Measurements from ENCODE around the gene CHAT. TPM values are rescaled to one million over a fixed set of nuclear protein-coding genes. Genes with fewer than 3 reads are reported as not detected.

CHAT gene
- polyA plus RNA-seq, 2 of the 4 experiments (the other 2 are of a cell fraction) = not detected

DNA sequence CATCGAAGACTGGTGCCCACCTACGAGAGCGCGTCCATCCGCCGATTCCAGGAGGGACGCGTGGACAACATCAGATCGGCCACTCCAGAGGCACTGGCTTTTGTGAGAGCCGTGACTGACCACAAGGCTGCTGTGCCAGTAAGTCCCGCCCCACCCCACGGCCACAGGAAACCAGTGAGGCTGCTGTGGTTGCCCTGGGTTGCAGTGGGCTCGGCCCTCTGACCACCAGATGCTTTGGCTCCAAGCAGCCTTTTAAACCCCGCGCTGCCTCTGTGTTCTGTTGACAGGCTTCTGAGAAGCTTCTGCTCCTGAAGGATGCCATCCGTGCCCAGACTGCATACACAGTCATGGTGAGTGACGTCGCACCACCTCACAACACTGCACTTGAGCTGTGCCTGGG, 41.3 kb downstream of the CHAT start:
- peaks cover 11% of the 10 kb centered on the region; the same call in 1 of the 3 replicates for H3K9me3 ChIP-seq
- no peak overlapping the region for H3K4me3 ChIP-seq
- ChIA-PET CTCF (no interaction called here), POLR2A (no interaction called here)
- H3K4me1 ChIP-seq = no peaks in the 10 kb centered on the region
- no peak overlapping the region for H3K4me2 ChIP-seq
- 54% methylated on average over 18 of the region's 18 CpGs for WGBS (ENCODE audit: missing lambda C conversion rate)
- no peak for DNase-seq (ENCODE audit: low read depth in 1 of 2, low spot score in 1 of 2)
- no peak for ATAC-seq
- no peak for TF ChIP-seq CBX2 (IDR thresholded peaks at IDR 0.05; ENCODE audit: borderline replicate concordance, low read depth)
- TF ChIP-seq, protein P1, sequence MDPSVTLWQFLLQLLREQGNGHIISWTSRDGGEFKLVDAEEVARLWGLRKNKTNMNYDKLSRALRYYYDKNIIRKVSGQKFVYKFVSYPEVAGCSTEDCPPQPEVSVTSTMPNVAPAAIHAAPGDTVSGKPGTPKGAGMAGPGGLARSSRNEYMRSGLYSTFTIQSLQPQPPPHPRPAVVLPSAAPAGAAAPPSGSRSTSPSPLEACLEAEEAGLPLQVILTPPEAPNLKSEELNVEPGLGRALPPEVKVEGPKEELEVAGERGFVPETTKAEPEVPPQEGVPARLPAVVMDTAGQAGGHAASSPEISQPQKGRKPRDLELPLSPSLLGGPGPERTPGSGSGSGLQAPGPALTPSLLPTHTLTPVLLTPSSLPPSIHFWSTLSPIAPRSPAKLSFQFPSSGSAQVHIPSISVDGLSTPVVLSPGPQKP (IDR thresholded peaks at IDR 0.05; ENCODE audit: low read depth, low read length) = no peak
- no peak for TF ChIP-seq RCOR1 (IDR thresholded peaks at IDR 0.05; ENCODE audit: low read depth, low read length)
- TF ChIP-seq EHMT2 (IDR thresholded peaks at IDR 0.05; ENCODE audit: low read depth) = no peak
- TF ChIP-seq NR3C1 (IDR thresholded peaks at IDR 0.05) = no peak
- no peak for TF ChIP-seq CHD2 (IDR thresholded peaks at IDR 0.05; ENCODE audit: low read length, partially characterized antibody)
- no peak overlapping the region for H3K27ac ChIP-seq
- no peak for FAIRE-seq

DNA sequence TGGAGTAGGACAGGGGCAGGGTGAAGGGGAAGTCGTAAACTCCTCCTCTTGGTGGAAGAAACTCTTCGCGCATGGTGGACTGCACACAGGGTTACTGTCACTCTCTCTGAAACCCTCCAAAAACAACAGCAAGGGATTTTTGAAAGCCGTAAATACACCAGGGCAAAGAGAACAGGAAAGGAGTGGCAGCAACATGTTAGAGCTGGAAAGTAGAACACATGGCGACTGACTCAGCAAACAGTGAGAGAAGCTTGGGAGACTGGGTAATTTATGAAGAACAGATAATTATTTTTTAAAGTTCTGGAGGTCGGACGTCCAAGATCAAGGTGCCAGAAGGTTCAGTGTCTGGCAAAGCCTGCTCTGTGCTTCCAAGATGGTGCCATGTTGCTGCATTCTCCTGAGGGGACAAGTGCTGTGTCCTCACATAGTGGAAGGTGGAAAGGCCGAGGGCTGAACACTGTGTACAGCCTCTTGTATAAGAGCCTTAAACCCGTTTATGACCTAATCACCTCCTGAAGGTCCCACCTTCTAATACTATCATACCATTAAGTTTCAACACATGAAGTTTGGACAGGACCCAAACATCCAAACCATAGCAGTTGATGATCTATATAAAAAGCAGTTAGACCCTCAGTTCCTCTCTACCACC, 43.1 kb downstream of the CHAT start:
- CTCF ChIA-PET = interaction anchor here (0.7 kb wide), 1 partner anchor 178 kb away, joined by 4 read pairs; no protein-coding TSS in a partner anchor
- WGBS (ENCODE audit: missing lambda C conversion rate) = 26% methylated on average over 9 of the region's 9 CpGs
- TF ChIP-seq NR3C1 (IDR thresholded peaks at IDR 0.05) = no peak
- TF ChIP-seq GATA3 (IDR thresholded peaks at IDR 0.05; ENCODE audit: borderline replicate concordance) = no peak
- no peak for TF ChIP-seq RARB (CRISPR knock-in tag; IDR thresholded peaks at IDR 0.05)
- no peak for TF ChIP-seq POLR2AphosphoS2 (conservative IDR thresholded peaks at IDR 0.05; ENCODE audit: low read length)
- TF ChIP-seq SREBF2 (IDR thresholded peaks at IDR 0.05) = no peak
- TF ChIP-seq CHD2 (IDR thresholded peaks at IDR 0.05; ENCODE audit: low read length, partially characterized antibody) = no peak
- no peak for TF ChIP-seq HES2 (IDR thresholded peaks at IDR 0.05)
- TF ChIP-seq, protein P2, sequence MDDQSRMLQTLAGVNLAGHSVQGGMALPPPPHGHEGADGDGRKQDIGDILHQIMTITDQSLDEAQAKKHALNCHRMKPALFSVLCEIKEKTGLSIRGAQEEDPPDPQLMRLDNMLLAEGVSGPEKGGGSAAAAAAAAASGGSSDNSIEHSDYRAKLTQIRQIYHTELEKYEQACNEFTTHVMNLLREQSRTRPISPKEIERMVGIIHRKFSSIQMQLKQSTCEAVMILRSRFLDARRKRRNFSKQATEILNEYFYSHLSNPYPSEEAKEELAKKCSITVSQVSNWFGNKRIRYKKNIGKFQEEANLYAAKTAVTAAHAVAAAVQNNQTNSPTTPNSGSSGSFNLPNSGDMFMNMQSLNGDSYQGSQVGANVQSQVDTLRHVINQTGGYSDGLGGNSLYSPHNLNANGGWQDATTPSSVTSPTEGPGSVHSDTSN (IDR thresholded peaks at IDR 0.05) = no peak
- no peak for TF ChIP-seq NPAS2 (CRISPR knock-in tag; IDR thresholded peaks at IDR 0.05; ENCODE audit: borderline replicate concordance)
- TF ChIP-seq RFX5 (IDR thresholded peaks at IDR 0.05) = no peak
- TF ChIP-seq KDM1A (IDR thresholded peaks at IDR 0.05; ENCODE audit: low read depth) = no peak
- no peak for TF ChIP-seq MAZ (IDR thresholded peaks at IDR 0.05; ENCODE audit: borderline replicate concordance, low read depth, low read length)
- FAIRE-seq (no peak), ATAC-seq (no peak), DNase-seq (ENCODE audit: low read depth in 1 of 2, low spot score in 1 of 2) (no peak)
- H3K4me2 ChIP-seq = no peak overlapping the region
- H3K4me1 ChIP-seq = no peaks in the 10 kb centered on the region
- H3K4me3 ChIP-seq = no peak overlapping the region
- H3K9me3 ChIP-seq = peaks cover 11% of the 10 kb centered on the region; the same call in 1 of the 3 replicates
- H3K27ac ChIP-seq = no peak overlapping the region
- POLR2A ChIA-PET = no interaction called here

DNA sequence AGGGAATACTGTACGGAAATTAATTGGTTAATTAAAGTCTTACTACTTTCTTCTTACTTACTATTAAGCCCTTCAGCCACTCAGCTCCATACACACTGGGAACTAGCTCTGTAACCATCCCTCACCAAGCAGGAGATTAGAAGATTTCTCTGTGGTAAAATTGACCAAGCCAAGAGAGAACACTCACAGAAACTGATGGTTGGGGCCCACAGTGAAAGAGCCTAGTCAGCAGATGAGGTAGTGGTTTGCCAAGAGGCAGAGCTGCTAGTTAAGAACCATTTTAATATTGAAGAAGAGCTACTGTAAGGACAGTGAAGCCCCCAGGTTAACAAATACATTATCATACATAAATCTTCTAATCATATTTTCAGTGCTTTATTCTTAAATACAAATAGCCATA, 43.8 kb downstream of the CHAT start:
- no peak for FAIRE-seq
- ATAC-seq = no peak
- 17% methylated on average over 1 of the region's 1 CpG for WGBS (ENCODE audit: missing lambda C conversion rate)
- Histone ChIP-seq H3K27ac (no peak overlapping the region), H3K4me2 (no peak overlapping the region), H3K4me3 (no peak overlapping the region), H3K9me3 (peaks cover 11% of the 10 kb centered on the region; the same call in 1 of the 3 replicates), H3K4me1 (no peaks in the 10 kb centered on the region)
- DNase-seq (ENCODE audit: low read depth in 1 of 2, low spot score in 1 of 2) = no peak
- no peak for TF ChIP-seq BCL3 (IDR thresholded peaks at IDR 0.05)
- no peak for TF ChIP-seq POLR2A (IDR thresholded peaks at IDR 0.05; ENCODE audit: low read length)
- TF ChIP-seq TP53 (CRISPR knock-in tag; IDR thresholded peaks at IDR 0.05) = no peak
- TF ChIP-seq HOXB13 (CRISPR knock-in tag; IDR thresholded peaks at IDR 0.05; ENCODE audit: low read depth) = no peak
- no peak for TF ChIP-seq RARB (CRISPR knock-in tag; IDR thresholded peaks at IDR 0.05)
- TF ChIP-seq MAFK (IDR thresholded peaks at IDR 0.05; ENCODE audit: partially characterized antibody) = peak; percentile 47
- CTCF ChIA-PET = no interaction called here
- POLR2A ChIA-PET = no interaction called here

Data from A549 (cell line).